Esophagus muscularis mucosa (tissue), 4 donors: Measurements from ENCODE around the gene TM4SF4.
A peak's percentile ranks its signal among the peaks of the same experiment; 100 is the strongest.

Experiments used
- EP300 ChIP-seq: sonication (generic); formaldehyde crosslinking; IDR thresholded peaks from one replicate; pipeline ENCODE4 v1.6.1; 2017; ENCODE audit warnings: antibody characterized with exemption
- POLR2A ChIP-seq: fragments of 450-650 bp; IDR thresholded peaks from one replicate; pipeline ENCODE4 v1.6.1; 2017; ENCODE audit warnings: antibody characterized with exemption, moderate library complexity, mild to moderate bottlenecking, low read depth
- TF ChIP-seq, protein P1 (sequence below), 3 experiments: fragments of 200-600 bp in 2 of 3; fragments of 450-650 bp in 1 of 3; sonication (generic) in 2 of 3; IDR thresholded peaks; one replicate each; pipeline ENCODE4 v1.5.1; 2017 to 2019; ENCODE audit warnings: antibody characterized with exemption in 3 of 3, mild to moderate bottlenecking in 2 of 3, moderate library complexity in 1 of 3

DNA sequence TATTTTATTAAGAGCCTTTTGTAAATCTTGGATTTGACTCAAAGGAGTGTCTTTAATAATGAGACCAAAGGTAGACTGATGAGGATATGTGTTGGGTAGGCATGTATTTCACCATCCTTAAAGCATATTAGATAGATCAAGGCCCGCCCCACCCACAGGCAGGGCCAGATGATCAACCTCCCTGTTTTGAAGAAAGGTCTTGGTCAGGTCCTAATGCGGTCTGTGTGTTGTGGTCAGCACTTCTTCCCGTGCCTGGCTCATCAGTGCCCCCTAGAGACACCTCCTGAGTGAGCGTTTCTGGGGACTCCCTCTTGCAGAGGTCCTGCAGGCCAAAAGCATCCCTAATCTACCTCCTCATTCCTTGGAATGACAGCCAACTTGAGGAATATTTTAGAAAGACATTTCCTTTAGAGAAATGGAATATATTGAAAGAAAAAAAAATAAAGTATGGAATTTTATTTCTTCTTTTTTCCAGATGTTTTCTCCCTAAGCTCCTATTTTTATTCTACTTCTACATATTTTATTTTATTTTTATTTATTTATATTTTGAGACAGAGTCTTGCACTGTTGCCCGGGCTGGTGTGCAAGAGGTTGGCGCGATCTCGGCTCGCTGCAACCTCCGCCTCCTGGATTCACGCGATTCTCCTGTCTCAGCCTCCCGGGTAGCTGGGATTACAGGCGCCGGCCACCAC, 6.0 kb downstream of the TM4SF4 start:
- TF ChIP-seq, protein P1, sequence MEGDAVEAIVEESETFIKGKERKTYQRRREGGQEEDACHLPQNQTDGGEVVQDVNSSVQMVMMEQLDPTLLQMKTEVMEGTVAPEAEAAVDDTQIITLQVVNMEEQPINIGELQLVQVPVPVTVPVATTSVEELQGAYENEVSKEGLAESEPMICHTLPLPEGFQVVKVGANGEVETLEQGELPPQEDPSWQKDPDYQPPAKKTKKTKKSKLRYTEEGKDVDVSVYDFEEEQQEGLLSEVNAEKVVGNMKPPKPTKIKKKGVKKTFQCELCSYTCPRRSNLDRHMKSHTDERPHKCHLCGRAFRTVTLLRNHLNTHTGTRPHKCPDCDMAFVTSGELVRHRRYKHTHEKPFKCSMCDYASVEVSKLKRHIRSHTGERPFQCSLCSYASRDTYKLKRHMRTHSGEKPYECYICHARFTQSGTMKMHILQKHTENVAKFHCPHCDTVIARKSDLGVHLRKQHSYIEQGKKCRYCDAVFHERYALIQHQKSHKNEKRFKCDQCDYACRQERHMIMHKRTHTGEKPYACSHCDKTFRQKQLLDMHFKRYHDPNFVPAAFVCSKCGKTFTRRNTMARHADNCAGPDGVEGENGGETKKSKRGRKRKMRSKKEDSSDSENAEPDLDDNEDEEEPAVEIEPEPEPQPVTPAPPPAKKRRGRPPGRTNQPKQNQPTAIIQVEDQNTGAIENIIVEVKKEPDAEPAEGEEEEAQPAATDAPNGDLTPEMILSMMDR (IDR thresholded peaks at IDR 0.05): peak; percentile 50 to 78 (median 54)
- TF ChIP-seq POLR2A: no peak
- no peak for TF ChIP-seq EP300
